ENCODE data around the gene TSPAN4. TPM values are rescaled to one million over a fixed set of nuclear protein-coding genes. Genes with fewer than 3 reads are reported as not detected.

Gene TSPAN4
- total RNA-seq, 4 donors from 2014 or later = 57.3 to 88.3 (median 70.7) TPM

DNA sequence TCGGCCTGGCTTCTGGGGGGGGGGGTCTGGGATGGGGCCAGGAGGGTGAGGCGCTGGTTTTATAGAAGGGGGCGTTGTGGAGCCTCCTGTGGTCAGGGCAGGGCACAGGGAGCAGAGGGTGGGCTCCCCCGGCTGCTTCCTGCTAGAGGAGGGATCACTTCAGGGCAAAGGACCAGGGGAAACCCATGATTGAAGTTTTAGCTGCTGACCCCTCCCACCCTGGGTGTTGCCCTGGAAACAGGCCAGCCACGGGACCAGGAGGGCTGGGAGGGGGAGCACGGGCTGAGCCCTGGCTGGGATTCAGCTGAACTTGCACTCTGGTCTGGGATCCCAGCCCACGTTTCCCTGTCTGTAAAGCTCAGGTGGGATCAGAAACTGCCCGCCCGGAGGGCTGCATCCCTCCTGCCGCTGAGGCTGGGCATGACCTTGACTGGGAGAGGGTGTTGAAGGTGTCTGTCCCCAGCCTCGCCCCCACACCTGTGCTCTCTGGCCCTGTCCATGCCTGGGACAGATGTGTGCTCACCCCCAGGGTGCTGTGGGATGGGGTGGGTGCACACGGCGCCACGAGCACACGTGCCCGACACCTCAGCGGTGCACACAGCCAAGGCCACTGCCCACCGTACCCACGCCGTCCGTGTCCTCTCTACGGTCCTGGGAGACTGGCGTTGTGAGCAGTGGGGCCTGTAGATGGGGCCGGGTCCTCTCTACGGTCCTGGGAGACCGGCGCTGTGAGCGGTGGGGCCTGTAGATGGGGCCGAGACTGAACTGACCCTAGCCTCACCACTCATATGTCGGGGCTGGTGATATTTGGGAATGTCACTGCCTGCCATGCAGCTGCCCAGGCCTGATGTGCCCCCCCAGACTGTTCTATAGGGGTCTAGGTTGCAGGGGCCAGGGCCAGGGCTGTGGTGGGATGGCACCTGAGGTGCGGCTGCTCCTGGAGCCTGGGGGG lies 2.3 kb downstream of the TSPAN4 start:
- WGBS, 2 donors = 19 to 20% methylated on average over 15 to 29 of the region's 31 CpGs
- intact Hi-C loops (cut with DNase I; ENCODE audit: low total_unique reads) = loop anchor here (5.0 kb wide), 1 partner anchor 207 kb away; no protein-coding TSS in a partner anchor
- TF ChIP-seq, protein P1, sequence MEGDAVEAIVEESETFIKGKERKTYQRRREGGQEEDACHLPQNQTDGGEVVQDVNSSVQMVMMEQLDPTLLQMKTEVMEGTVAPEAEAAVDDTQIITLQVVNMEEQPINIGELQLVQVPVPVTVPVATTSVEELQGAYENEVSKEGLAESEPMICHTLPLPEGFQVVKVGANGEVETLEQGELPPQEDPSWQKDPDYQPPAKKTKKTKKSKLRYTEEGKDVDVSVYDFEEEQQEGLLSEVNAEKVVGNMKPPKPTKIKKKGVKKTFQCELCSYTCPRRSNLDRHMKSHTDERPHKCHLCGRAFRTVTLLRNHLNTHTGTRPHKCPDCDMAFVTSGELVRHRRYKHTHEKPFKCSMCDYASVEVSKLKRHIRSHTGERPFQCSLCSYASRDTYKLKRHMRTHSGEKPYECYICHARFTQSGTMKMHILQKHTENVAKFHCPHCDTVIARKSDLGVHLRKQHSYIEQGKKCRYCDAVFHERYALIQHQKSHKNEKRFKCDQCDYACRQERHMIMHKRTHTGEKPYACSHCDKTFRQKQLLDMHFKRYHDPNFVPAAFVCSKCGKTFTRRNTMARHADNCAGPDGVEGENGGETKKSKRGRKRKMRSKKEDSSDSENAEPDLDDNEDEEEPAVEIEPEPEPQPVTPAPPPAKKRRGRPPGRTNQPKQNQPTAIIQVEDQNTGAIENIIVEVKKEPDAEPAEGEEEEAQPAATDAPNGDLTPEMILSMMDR (IDR thresholded peaks at IDR 0.05) = no peak
- H3K4me3 ChIP-seq (ENCODE audit: low read depth, poor library complexity, severe bottlenecking) = no peak overlapping the region
- peak; percentile 96 to 99 for DNase-seq (ENCODE audit: low spot score in 2 of 2)

DNA sequence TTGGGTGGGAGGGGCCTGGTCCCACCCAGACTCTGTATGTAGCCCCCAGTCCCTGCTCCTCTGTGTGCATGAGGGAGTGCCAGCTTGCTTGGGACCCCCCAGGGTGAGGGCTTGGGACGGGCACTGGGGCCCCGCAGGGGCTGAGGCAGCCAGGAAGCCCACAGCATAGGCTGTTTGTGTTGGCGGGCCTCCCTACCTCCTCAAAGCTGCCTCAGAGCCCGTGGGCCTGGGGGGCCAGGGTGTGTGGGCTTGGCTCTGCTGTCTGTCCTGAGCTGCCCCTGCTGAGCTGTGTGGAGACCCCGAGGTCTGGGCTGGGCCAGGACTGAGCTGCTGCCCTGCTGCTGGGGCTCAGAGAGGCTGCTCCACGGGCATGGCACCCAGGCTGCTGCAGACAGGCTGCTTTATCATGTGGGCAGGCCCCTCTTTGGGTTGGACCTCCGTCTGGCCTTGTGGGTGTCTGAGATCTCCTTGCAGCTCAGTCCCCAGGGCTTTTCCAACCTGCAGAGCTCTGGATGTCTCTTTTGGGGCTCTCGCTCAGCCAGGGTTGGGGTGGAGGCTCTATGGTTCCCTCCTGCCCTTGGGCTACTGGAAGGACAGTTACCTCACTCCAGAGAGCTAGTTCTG lies 3.3 kb downstream of the TSPAN4 start:
- no peak for DNase-seq (ENCODE audit: low spot score in 2 of 2)
- TF ChIP-seq, protein P1 (IDR thresholded peaks at IDR 0.05) = no peak
- TF ChIP-seq POLR2A (IDR thresholded peaks at IDR 0.05) = no peak
- intact Hi-C loops (cut with DNase I; ENCODE audit: low total_unique reads) = no loop called here
- no peak overlapping the region for H3K4me3 ChIP-seq (ENCODE audit: low read depth, poor library complexity, severe bottlenecking)
- 52 to 63% methylated on average over 4 to 5 of the region's 8 CpGs for WGBS, 2 donors

DNA sequence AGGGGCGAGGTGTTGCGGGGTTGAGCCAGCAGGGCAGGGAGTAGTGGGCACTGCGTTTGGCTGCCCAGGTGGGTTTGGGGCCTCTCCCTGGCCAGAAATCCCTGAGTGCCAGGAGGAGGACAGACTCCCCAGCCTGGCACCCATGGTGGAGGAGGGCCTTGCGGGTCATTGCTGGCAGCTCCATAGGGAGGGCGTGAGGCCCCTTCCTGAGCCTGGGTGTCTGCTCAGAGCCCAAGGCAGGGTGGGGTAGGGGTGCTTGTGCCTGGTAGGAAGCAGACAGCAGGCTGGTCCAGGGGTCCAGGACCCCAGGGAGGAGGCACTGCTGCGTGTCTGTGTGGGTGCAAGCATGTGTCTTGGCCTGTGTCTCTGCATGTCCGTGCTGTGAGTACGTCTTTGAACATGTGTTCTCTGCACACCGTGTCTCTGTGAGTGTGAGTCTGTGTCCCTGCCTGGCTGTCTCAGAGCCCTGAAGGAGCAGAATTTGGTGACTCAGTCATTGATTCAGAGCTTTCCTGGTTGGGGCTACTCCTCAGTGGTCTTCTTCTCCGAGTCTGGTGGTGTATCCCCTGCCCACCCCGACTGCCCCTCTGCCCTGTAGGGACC lies 3.9 kb downstream of the TSPAN4 start:
- DNase-seq (ENCODE audit: low spot score in 2 of 2) = no peak
- H3K4me3 ChIP-seq (ENCODE audit: low read depth, poor library complexity, severe bottlenecking) = no peak overlapping the region
- TF ChIP-seq, protein P1 (IDR thresholded peaks at IDR 0.05) = no peak
- no peak for TF ChIP-seq POLR2A (IDR thresholded peaks at IDR 0.05)
- intact Hi-C loops (cut with DNase I; ENCODE audit: low total_unique reads) = no loop called here
- WGBS, 2 donors = 34 to 54% methylated on average over 8 to 9 of the region's 11 CpGs

DNA sequence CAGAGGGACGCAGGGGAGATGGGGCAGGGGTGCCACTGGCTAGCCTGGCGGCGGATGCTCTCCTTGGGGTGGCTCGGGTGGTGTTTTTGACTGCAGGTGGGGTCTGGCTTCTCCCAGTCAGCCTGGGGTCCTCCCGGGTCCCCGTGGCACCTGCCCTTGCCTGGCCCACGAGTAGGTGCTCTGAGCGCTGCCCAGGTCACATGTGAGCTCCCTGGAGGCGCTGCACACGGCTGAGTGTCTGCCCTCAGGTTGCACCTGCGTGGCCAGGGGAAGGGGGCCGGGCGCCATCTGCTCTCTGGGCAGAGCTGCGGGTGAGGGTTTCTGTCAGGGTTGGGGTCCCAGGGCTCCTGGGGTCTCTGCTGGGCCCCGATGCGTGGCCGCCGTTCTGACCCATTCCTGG lies 5.2 kb downstream of the TSPAN4 start:
- intact Hi-C loops (cut with DNase I; ENCODE audit: low total_unique reads) = no loop called here
- 73 to 91% methylated on average over 7 to 11 of the region's 18 CpGs for WGBS, 2 donors
- DNase-seq (ENCODE audit: low spot score in 2 of 2) = no peak
- no peak for TF ChIP-seq POLR2A (IDR thresholded peaks at IDR 0.05)
- TF ChIP-seq, protein P1 (IDR thresholded peaks at IDR 0.05) = no peak
- H3K4me3 ChIP-seq (ENCODE audit: low read depth, poor library complexity, severe bottlenecking) = no peak overlapping the region

DNA sequence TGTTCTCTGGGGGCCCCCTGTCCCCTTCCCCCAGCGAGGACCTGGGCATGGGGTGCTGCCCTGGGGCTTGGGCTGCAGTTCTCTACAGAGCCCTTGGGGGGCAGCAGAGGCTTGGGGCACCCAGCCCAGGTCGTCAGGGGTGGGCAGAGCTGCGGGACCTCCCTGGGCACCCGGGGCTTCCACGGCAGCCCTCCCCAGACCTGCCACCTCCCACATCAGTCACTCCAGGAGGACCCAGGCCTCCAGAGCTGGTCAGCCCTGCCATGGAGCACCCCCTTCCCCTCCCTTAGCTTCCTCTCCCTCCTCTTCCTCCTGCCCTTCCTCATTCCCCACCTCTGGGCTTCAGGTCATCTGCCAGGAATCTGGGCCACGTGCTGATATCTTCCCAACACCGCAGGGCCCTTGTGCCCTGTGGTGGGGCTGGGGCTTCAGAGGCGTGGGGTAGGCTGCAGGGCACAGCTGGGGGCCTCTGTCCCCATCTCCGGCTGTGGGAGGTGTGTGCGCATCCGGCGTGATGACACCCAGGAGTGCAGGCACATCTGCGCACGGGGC lies 5.8 kb downstream of the TSPAN4 start:
- 36 to 42% methylated on average over 11 to 14 of the region's 14 CpGs for WGBS, 2 donors
- no peak for DNase-seq (ENCODE audit: low spot score in 2 of 2)
- intact Hi-C loops (cut with DNase I; ENCODE audit: low total_unique reads) = no loop called here
- TF ChIP-seq POLR2A (IDR thresholded peaks at IDR 0.05) = no peak
- TF ChIP-seq, protein P1 (IDR thresholded peaks at IDR 0.05) = peak in 1 of 3 donors; percentile 6
- no peak overlapping the region for H3K4me3 ChIP-seq (ENCODE audit: low read depth, poor library complexity, severe bottlenecking)

Data from lower leg skin (tissue), 4 donors.